HEK293 (cell line): Measurements from ENCODE around the gene FHL2.

Source experiments
- CTCF ChIA-PET: fragments of 350-600 bp; formaldehyde crosslinking; extraction: SDS; loops from one replicate; lab custom pipeline; 2021; ENCODE audit warnings: antibody characterized with exemption; lab: Yijun Ruan, JAX
- POLR2A ChIA-PET: fragments of 300-600 bp; formaldehyde crosslinking; extraction: SDS; loops from one replicate; lab custom pipeline; 2020; ENCODE audit warnings: antibody characterized with exemption, inconsistent platforms; lab: Yijun Ruan, JAX
- H3K27ac ChIP-seq: fragments of 200-500 bp; sonication (Bioruptor generic); 2 replicates; pipeline ENCODE4 v1.5.1; 2014; ENCODE audit warnings: low read depth, low read length, control low read depth, inconsistent platforms; ENCODE audit errors: extremely low read depth
- H3K36me3 ChIP-seq, 2 experiments: fragments of 200-500 bp in 1 of 2; sonication (Bioruptor generic) in 1 of 2; 1 replicate in 1 of 2; 2 replicates in 1 of 2; pipeline ENCODE4 v1.5.1; 2014 to 2017; ENCODE audit warnings: inconsistent platforms in 2 of 2, low read length in 2 of 2; ENCODE audit not compliant: control insufficient read depth in 2 of 2, insufficient read depth in 1 of 2
- H3K4me1 ChIP-seq: fragments of 200-500 bp; sonication (Bioruptor generic); 2 replicates; pipeline ENCODE4 v1.5.1; 2014; ENCODE audit warnings: mild to moderate bottlenecking, low read length, inconsistent platforms; ENCODE audit not compliant: control insufficient read depth, insufficient read depth
- H3K4me3 ChIP-seq: 2 replicates; pipeline ENCODE4 v1.5.1; 2011; ENCODE audit warnings: low read depth, mild to moderate bottlenecking, control low read depth, low read length, moderate library complexity
- H3K9me3 ChIP-seq: fragments of 200-500 bp; sonication (Bioruptor generic); 2 replicates; pipeline ENCODE4 v1.5.1; 2014; ENCODE audit warnings: low read depth, low read length, inconsistent platforms; ENCODE audit not compliant: control insufficient read depth, insufficient read depth
- INSM2 ChIP-seq: fragments of 450-650 bp; formaldehyde crosslinking; IDR thresholded peaks from 2 replicates; pipeline ENCODE4 v1.5.1; 2016; ENCODE audit warnings: missing biosample characterization, missing genetic modification characterization
- KLF8 ChIP-seq: fragments of 450-650 bp; formaldehyde crosslinking; IDR thresholded peaks from 2 replicates; pipeline ENCODE4 v1.5.1; 2016; ENCODE audit warnings: missing biosample characterization, missing genetic modification characterization
- MYNN ChIP-seq: fragments of 450-650 bp; formaldehyde crosslinking; IDR thresholded peaks from 2 replicates; pipeline ENCODE4 v1.5.1; 2016; ENCODE audit warnings: missing biosample characterization, missing genetic modification characterization, borderline replicate concordance
- PRDM2 ChIP-seq: fragments of 450-650 bp; formaldehyde crosslinking; IDR thresholded peaks from 2 replicates; pipeline ENCODE4 v1.5.1; 2016; ENCODE audit warnings: missing biosample characterization, missing genetic modification characterization, borderline replicate concordance
- YY2 ChIP-seq: fragments of 450-650 bp; formaldehyde crosslinking; IDR thresholded peaks from 2 replicates; pipeline ENCODE4 v1.5.1; 2016; ENCODE audit warnings: missing biosample characterization, missing genetic modification characterization
- ZBTB1 ChIP-seq: fragments of 450-650 bp; formaldehyde crosslinking; IDR thresholded peaks from 2 replicates; pipeline ENCODE4 v1.5.1; 2016; ENCODE audit warnings: missing biosample characterization, missing genetic modification characterization
- ZEB2 ChIP-seq: fragments of 450-650 bp; formaldehyde crosslinking; IDR thresholded peaks from 2 replicates; pipeline ENCODE4 v1.5.1; 2016; ENCODE audit warnings: missing biosample characterization, missing genetic modification characterization
- ZNF19 ChIP-seq: fragments of 450-650 bp; formaldehyde crosslinking; IDR thresholded peaks from 2 replicates; pipeline ENCODE4; 2016; ENCODE audit warnings: missing biosample characterization, missing genetic modification characterization, low read depth
- ZNF2 ChIP-seq: fragments of 450-650 bp; formaldehyde crosslinking; IDR thresholded peaks from 2 replicates; pipeline ENCODE4 v1.5.1; 2016; ENCODE audit warnings: missing biosample characterization, missing genetic modification characterization
- ZNF221 ChIP-seq: fragments of 450-650 bp; formaldehyde crosslinking; IDR thresholded peaks from 2 replicates; pipeline ENCODE4 v1.5.1; 2017; ENCODE audit warnings: missing biosample characterization, missing genetic modification characterization, borderline replicate concordance
- ZNF311 ChIP-seq: fragments of 450-650 bp; formaldehyde crosslinking; IDR thresholded peaks from 2 replicates; pipeline ENCODE4 v1.5.1; 2017; ENCODE audit warnings: missing biosample characterization, missing genetic modification characterization, borderline replicate concordance
- ZNF362 ChIP-seq: fragments of 450-650 bp; formaldehyde crosslinking; IDR thresholded peaks from 2 replicates; pipeline ENCODE4 v1.5.1; 2016; ENCODE audit warnings: missing biosample characterization, missing genetic modification characterization
- ZNF366 ChIP-seq: fragments of 450-650 bp; formaldehyde crosslinking; conservative IDR thresholded peaks from 2 replicates; pipeline ENCODE4 v1.5.1; 2016; ENCODE audit warnings: missing biosample characterization, missing genetic modification characterization
- ZNF404 ChIP-seq: fragments of 450-650 bp; formaldehyde crosslinking; IDR thresholded peaks from 2 replicates; pipeline ENCODE4 v1.5.1; 2017; ENCODE audit warnings: missing biosample characterization, missing genetic modification characterization
- ZNF433 ChIP-seq: fragments of 450-650 bp; formaldehyde crosslinking; IDR thresholded peaks from 2 replicates; pipeline ENCODE4 v1.5.1; 2016; ENCODE audit warnings: missing biosample characterization, missing genetic modification characterization, low read depth
- ZNF677 ChIP-seq: fragments of 450-650 bp; IDR thresholded peaks from 2 replicates; pipeline ENCODE4 v1.5.0; 2018; ENCODE audit warnings: missing biosample characterization, mild to moderate bottlenecking, missing genetic modification characterization, moderate library complexity
- ZNF747 ChIP-seq: fragments of 450-650 bp; formaldehyde crosslinking; IDR thresholded peaks from 2 replicates; pipeline ENCODE4 v1.5.1; 2016; ENCODE audit warnings: missing biosample characterization, missing genetic modification characterization
- ZNF777 ChIP-seq: fragments of 450-650 bp; formaldehyde crosslinking; IDR thresholded peaks from 2 replicates; pipeline ENCODE4 v1.5.1; 2017; ENCODE audit warnings: missing biosample characterization, missing genetic modification characterization, borderline replicate concordance

FHL2 gene

GRCh38 chr2:105439141-105439540 lies 40.3 kb upstream of the FHL2 start (continued):
- TF ChIP-seq PRDM2 (tag by site-specific recombination) (no peak), ZNF433 (no peak), ZNF362 (tag by site-specific recombination) (no peak)

GRCh38 chr2:105438104-105438929 lies 39.5 kb upstream of the FHL2 start:
- H3K9me3 ChIP-seq: no peaks in the 10 kb centered on the region
- H3K4me1 ChIP-seq: no peaks in the 10 kb centered on the region
- TF ChIP-seq ZNF747 (tag by site-specific recombination) (no peak), ZEB2 (tag by site-specific recombination) (no peak), YY2 (tag by site-specific recombination) (no peak), ZNF366 (tag by site-specific recombination) (no peak), ZNF2 (tag by site-specific recombination) (no peak), ZNF311 (tag by site-specific recombination) (no peak), ZNF19 (no peak), ZNF404 (tag by site-specific recombination) (no peak), MYNN (tag by site-specific recombination) (no peak), INSM2 (tag by site-specific recombination) (no peak), ZNF677 (no peak), ZBTB1 (tag by site-specific recombination) (no peak), ZNF777 (tag by site-specific recombination) (no peak), ZNF221 (tag by site-specific recombination) (no peak), KLF8 (no peak)
- POLR2A ChIA-PET: interaction anchor here (0.5 kb wide), 1 partner anchor 72 kb away, joined by 4 read pairs; no protein-coding TSS in a partner anchor
- no peaks in the 10 kb centered on the region for H3K36me3 ChIP-seq
- H3K27ac ChIP-seq: no peak overlapping the region
- CTCF ChIA-PET: interaction anchor here (1.6 kb wide), 1 partner anchor 69 kb away, joined by 4 read pairs; no protein-coding TSS in a partner anchor
- H3K4me3 ChIP-seq: no peak overlapping the region
